HepG2 (cell line): ENCODE results near the gene MED12L. TPM values are rescaled to one million over a fixed set of nuclear protein-coding genes. Genes with fewer than 3 reads are reported as not detected.

ENCODE experiments used
- ATAC-seq: fragments of 200-7000 bp; cut with Tn5 transposase; 3 replicates; pipeline ENCODE4 v1.9.1; 2020; ENCODE audit warnings: mild to moderate bottlenecking, moderate library complexity
- BruUV-seq: library from RNA; stranded (reverse); fragments of 400-500 nt; replicated peaks from 2 replicates; lab custom pipeline; 2021; lab: Mats Ljungman, UMichigan
- CTCF ChIA-PET: fragments of 300-600 bp; formaldehyde crosslinking; extraction: SDS; loops from one replicate; lab custom pipeline; 2021; ENCODE audit warnings: low total read pairs, inconsistent platforms, low intra/inter-chr PET ratio; lab: Yijun Ruan, JAX
- POLR2A ChIA-PET: fragments of 350-600 bp; sonication (Branson Sonifier 250); formaldehyde crosslinking; loops from one replicate; lab custom pipeline; 2020; ENCODE audit warnings: antibody characterized with exemption, inconsistent platforms; lab: Yijun Ruan, JAX
- DNase-seq: peaks from one replicate; pipeline ENCODE4 v3.0.0-alpha.2; 2015; ENCODE audit warnings: low spot score
- FAIRE-seq: peaks from 3 replicates; lab custom pipeline; 2011; peaks lifted over from hg19 to GRCh38; lab: Jason Lieb, UNC
- H2AFZ ChIP-seq: one replicate; pipeline ENCODE4 v1.6.1; 2011; ENCODE audit warnings: low read length, inconsistent platforms
- H3K27ac ChIP-seq: fragments of 300-600 bp; 3 replicates; pipeline ENCODE4 v1.8.0; 2011; ENCODE audit warnings: mixed run types, mild to moderate bottlenecking, mixed read lengths, low read length, inconsistent platforms; ENCODE audit not compliant: insufficient read depth; ENCODE audit errors: extremely low read length
- H3K27me3 ChIP-seq, 2 experiments: fragments of 200-600 bp in 1 of 2; 2 replicates in 1 of 2; 3 replicates in 1 of 2; pipeline versions ENCODE4 v1.6.0 to v1.8.0; 2011; ENCODE audit warnings: low read length in 2 of 2, mild to moderate bottlenecking in 2 of 2, moderate library complexity in 2 of 2, inconsistent platforms in 1 of 2; ENCODE audit not compliant: insufficient read depth in 2 of 2, control insufficient read depth in 1 of 2
- H3K36me3 ChIP-seq, 2 experiments: fragments of 200-600 bp in 1 of 2; replicated peaks in 1 of 2; 2 replicates in 1 of 2; 3 replicates in 1 of 2; pipeline versions ENCODE4 v1.5.1 to v1.8.0; 2011; ENCODE audit warnings: low read length in 2 of 2, inconsistent platforms in 1 of 2; ENCODE audit not compliant: insufficient read depth in 2 of 2, control insufficient read depth in 1 of 2
- H3K4me1 ChIP-seq: 2 replicates; pipeline ENCODE4 v1.5.1; 2012; ENCODE audit warnings: low read length, inconsistent platforms; ENCODE audit not compliant: insufficient read depth
- H3K4me2 ChIP-seq: 2 replicates; pipeline ENCODE4 v1.6.0; 2011; ENCODE audit warnings: low read depth, low read length, inconsistent platforms
- H3K4me3 ChIP-seq, 3 experiments: fragments of 200-600 bp in 1 of 3; sonication (generic), shearing (Covaris generic) in 1 of 3; replicated peaks in 1 of 3; 2 replicates each; pipeline ENCODE4 v1.5.1; 2011 to 2016; ENCODE audit warnings: low read length in 3 of 3, inconsistent platforms in 2 of 3, low read depth in 2 of 3, mild to moderate bottlenecking in 2 of 3, control low read depth in 1 of 3, mixed read lengths in 1 of 3; ENCODE audit not compliant: insufficient read depth in 1 of 3
- H3K79me2 ChIP-seq: one replicate; pipeline ENCODE4 v1.6.1; 2011; ENCODE audit warnings: low read length, inconsistent platforms; ENCODE audit not compliant: insufficient read depth
- H3K9ac ChIP-seq: 2 replicates; pipeline ENCODE4 v1.6.0; 2011; ENCODE audit warnings: mild to moderate bottlenecking, low read depth, low read length, inconsistent platforms; ENCODE audit not compliant: insufficient read depth
- H3K9me3 ChIP-seq: 2 replicates; pipeline ENCODE4 v1.5.1; 2012; ENCODE audit warnings: mild to moderate bottlenecking, low read length
- H4K20me1 ChIP-seq: 2 replicates; pipeline ENCODE4 v1.6.0; 2011; ENCODE audit warnings: inconsistent platforms, mild to moderate bottlenecking, low read length, moderate library complexity; ENCODE audit not compliant: insufficient read depth
- ARID2 ChIP-seq: sonication (generic); formaldehyde crosslinking; IDR thresholded peaks from 2 replicates; pipeline ENCODE4 v1.8.1; 2022; ENCODE audit warnings: mild to moderate bottlenecking, missing genetic modification reagents, borderline replicate concordance
- CHD2 ChIP-seq: IDR thresholded peaks from 2 replicates; pipeline ENCODE4 v1.6.1; 2011; ENCODE audit warnings: low read depth, low read length, improper control_type of control experiment
- CREB1 ChIP-seq, 2 experiments: fragments of 450-650 bp in 1 of 2; IDR thresholded peaks; 2 replicates each; pipeline ENCODE4 v1.6.1; 2016 to 2017; ENCODE audit warnings: control low read depth in 1 of 2, mild to moderate bottlenecking in 1 of 2, missing compliant biosample characterization in 1 of 2, missing genetic modification characterization in 1 of 2
- EZH2 ChIP-seq: conservative IDR thresholded peaks from 2 replicates; pipeline ENCODE4 v1.6.1; 2012; ENCODE audit warnings: mild to moderate bottlenecking, low read depth, low read length, moderate library complexity
- WGBS: methylation state at CpG from one replicate; pipeline ENCODE4 v1.1.6; 2017; ENCODE audit warnings: low lambda C conversion rate; 5-methylcytosine and 5-hydroxymethylcytosine counted together
- in situ Hi-C: cut with HindIII; loops from 2 replicates; pipeline ENCODE4 v1.10.0; 2017; ENCODE audit warnings: low pct_unique_long_range_greater_than_20kb; ENCODE audit not compliant: extremely low pct_ligation_motif_present
- intact Hi-C: fragments of 100-400 bp; cut with micrococcal nuclease; formaldehyde crosslinking; loops from one replicate; pipeline ENCODE4 v1.10.0; 2022; ENCODE audit not compliant: unreplicated experiment
- polyA plus RNA-seq, 8 experiments: library from polyadenylated mRNA; depleted of rRNA in 3 of 8; stranded (reverse) in 7 of 8; unstranded in 1 of 8; fragments of >200 nt; fragmentation: Illumina TruSeq in 4 of 8; extraction: Trizol in 4 of 8; gene quantifications; 2 replicates each; pipeline versions ENCODE4 v1.2.1 to v1.2.3, GENCODE V29; 2011 to 2016; ENCODE audit warnings: low read depth in 4 of 8, missing spikeins in 1 of 8, mixed read lengths in 1 of 8; ENCODE audit not compliant: insufficient read depth in 1 of 8
- total RNA-seq, 5 experiments: library from RNA; depleted of rRNA; stranded (reverse); fragments of >200 nt; fragmentation: Illumina TruSeq; extraction: Trizol; gene quantifications; 2 replicates each; pipeline ENCODE4 v1.2.3, GENCODE V29; 2016; ENCODE audit warnings: low read depth in 1 of 5

MED12L gene
- total and polyA plus RNA-seq, 2 of the 13 experiments (the other 11 are each of a cell fraction or from before 2014, with no cell fraction given), result 0.07 to 0.64 TPM

DNA sequence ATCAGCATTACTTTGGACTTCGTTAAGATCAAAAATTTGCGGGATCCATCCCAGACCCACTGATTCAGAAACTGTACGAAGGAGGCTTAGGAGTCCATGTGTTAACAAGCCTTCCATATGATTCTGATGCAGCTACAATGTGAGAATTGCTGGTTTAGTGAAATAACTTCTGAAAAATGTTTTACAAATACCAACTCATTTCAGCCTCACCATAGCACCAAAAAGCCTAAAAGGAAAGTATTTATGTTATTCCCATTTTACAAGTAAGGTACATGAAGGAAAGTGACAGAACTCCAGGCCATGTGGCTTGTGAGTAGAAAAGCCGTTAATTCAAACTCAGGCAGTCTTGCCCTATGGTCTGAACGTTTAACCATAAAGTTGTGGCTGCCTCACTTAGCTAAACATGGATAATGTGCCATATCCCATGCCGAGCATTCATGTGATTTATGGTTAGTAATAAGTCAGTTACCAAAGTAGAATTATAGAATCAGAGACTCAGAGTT is 376.9 kb downstream of the MED12L start:
- no peak overlapping the region for H3K27ac ChIP-seq
- no peaks in the 10 kb centered on the region for H4K20me1 ChIP-seq
- peaks cover 1 to 46% of the 10 kb centered on the region in 2 experiments for H3K27me3 ChIP-seq
- H3K36me3 ChIP-seq, result no peaks in the 10 kb centered on the region
- no peak for ATAC-seq
- ChIA-PET CTCF (no interaction called here), POLR2A (no interaction called here)
- H3K9ac ChIP-seq, result no peak overlapping the region
- no peak overlapping the region for H3K4me3 ChIP-seq
- H2AFZ ChIP-seq, result no peak overlapping the region
- no peak for FAIRE-seq
- intact Hi-C loops, result no loop called here
- TF ChIP-seq CHD2 (no peak), EZH2 (peak; percentile 98)
- TF ChIP-seq, all 625 proteins: peak for 1
- Histone ChIP-seq H3K4me1 (no peaks in the 10 kb centered on the region), H3K4me2 (no peak overlapping the region), H3K9me3 (no peaks in the 10 kb centered on the region), H3K79me2 (no peaks in the 10 kb centered on the region)
- WGBS, result 6% methylated on average over 6 of the region's 6 CpGs
- in situ Hi-C loops, result loop anchor here (10.0 kb wide), 1 partner anchor 372 kb away; no protein-coding TSS in a partner anchor
- no peak for DNase-seq
- no TSS peak for BruUV-seq

DNA sequence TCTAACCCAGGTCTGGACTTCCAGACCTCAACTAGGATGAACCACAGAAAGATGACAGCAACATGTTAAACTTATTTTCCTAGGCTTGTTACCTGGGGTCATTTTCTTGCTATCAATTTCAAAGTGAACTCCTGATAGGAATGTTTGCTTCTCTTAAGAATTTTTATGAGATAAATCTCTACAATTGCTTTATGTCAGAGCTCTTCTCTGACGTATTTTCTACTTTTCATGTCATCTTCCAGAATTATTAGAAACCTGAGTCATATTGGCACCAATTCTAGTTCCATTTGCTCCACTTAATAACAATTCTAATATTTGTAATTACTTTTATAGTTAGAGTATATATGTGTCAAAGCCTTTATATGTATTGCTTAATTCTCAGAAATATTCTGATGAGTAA is 377.5 kb downstream of the MED12L start:
- TF ChIP-seq CREB1 (IDR thresholded peaks at IDR 0.05) (0 out of 2 replicates have a peak, but pooled peaks have one; percentile 4), CREB1 (CRISPR knock-in tag; IDR thresholded peaks at IDR 0.05) (no peak), ARID2 (CRISPR knock-in tag) (no peak)
- no peaks in the 10 kb centered on the region for H3K9me3 ChIP-seq
- H3K4me3 ChIP-seq, result no peak overlapping the region
- no peaks in the 10 kb centered on the region for H3K79me2 ChIP-seq
- H3K36me3 ChIP-seq, result no peaks in the 10 kb centered on the region
- CTCF ChIA-PET, result no interaction called here
- ATAC-seq (no peak), FAIRE-seq (no peak), DNase-seq (no peak)
- in situ Hi-C loops, result loop anchor here (10.0 kb wide), 1 partner anchor 372 kb away; no protein-coding TSS in a partner anchor
- POLR2A ChIA-PET, result no interaction called here
- no TSS peak for BruUV-seq
- no peaks in the 10 kb centered on the region for H3K4me1 ChIP-seq
- no peaks in the 10 kb centered on the region for H4K20me1 ChIP-seq
- intact Hi-C loops, result no loop called here
- no peak overlapping the region for H3K4me2 ChIP-seq
- WGBS, result 19% methylated on average over 1 of the region's 1 CpG
- H2AFZ ChIP-seq, result no peak overlapping the region
- no peak overlapping the region for H3K9ac ChIP-seq
- H3K27me3 ChIP-seq, result peaks cover 1 to 46% of the 10 kb centered on the region in 2 experiments
- no peak overlapping the region for H3K27ac ChIP-seq
